Lower leg skin (tissue), 3 donors: ENCODE data around the gene SOS1.

Source experiments
- CTCF ChIP-seq, 3 donors: fragments of 450-650 bp; IDR thresholded peaks; one replicate each; pipeline ENCODE4 v1.5.1; 2016; ENCODE audit warnings: antibody characterized with exemption in 3 of 3, mild to moderate bottlenecking in 3 of 3, moderate library complexity in 2 of 3
- POLR2A ChIP-seq, 2 donors: fragments of 450-650 bp; IDR thresholded peaks; one replicate each; pipeline ENCODE4 v1.6.1; 2016 to 2017; ENCODE audit warnings: antibody characterized with exemption in 2 of 2, mild to moderate bottlenecking in 1 of 2, moderate library complexity in 1 of 2

- TF ChIP-seq POLR2A (IDR thresholded peaks at IDR 0.05), result no peak
- TF ChIP-seq CTCF (IDR thresholded peaks at IDR 0.05), result no peak
Observed at GRCh38 chr2:38988716-38989115, 132.1 kb downstream of the SOS1 start.
